ENCODE data around the gene NT5C1A. TPM values are rescaled to one million over a fixed set of nuclear protein-coding genes. Genes with fewer than 3 reads are reported as not detected.

The NT5C1A gene
- total RNA-seq, 2 experiments from 2014 or later, result not detected

GRCh38 chr1:39650431-39650830 lies 21.5 kb downstream of the NT5C1A start:
- Mint-ChIP-seq H3K36me3 (no peaks in the 10 kb centered on the region), H3K4me1 (peaks cover 11% of the 10 kb centered on the region), H3K4me3 (no peak overlapping the region), H3K27ac (no peak overlapping the region), H3K27me3 (peaks cover 8% of the 10 kb centered on the region), H3K9me3 (no peaks in the 10 kb centered on the region)
- no peak for ATAC-seq (ENCODE audit: low read depth)
- DNase-seq, result no peak
- POLR2A ChIA-PET, result no interaction called here

DNA sequence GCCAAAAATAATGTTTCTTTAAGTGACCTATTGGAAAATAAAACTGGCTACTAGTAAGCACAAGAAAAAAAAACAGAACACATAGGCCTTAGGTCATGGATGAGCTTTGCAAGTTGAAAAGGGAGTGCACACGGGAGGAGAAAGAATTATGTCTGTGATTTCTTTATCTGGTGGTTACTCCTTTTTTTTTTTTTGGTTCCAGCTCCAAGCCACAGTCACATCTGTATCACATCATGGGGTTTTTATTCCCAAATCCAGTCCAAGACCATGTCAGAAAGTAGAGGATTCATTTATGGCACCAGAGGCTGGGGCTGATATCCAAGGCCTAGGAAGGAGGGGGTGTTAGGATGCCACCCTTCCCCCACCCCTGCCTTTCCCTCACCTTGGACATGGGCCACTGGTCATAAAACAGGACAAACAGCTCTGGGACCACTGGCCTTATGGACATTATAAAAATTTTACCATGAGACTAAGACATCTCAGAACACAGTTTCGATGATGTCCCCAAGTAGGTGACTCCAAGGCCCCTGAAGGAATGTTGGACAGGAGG lies 22.2 kb downstream of the NT5C1A start:
- POLR2A ChIA-PET, result no interaction called here
- no peaks in the 10 kb centered on the region for H3K9me3 Mint-ChIP-seq

DNA sequence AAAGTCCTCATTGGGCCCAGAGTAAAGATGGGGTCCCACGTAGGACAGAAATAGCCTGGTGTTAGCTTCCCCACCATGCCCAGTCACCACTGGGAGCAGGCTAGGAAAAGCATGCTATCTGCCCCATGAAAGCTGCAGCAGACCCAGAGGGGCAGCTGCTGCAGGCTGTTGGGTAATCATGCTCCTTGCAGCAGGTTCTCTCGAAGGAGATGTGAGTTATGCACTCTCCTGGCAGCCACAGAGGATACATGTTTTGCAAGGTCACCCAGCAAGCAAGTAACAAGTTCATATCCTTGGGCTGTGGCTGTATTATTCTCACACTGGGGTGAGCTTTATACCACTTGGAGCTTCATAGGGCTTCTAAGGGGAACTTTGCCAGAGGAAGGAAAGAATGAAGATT lies 23.4 kb downstream of the NT5C1A start:
- Mint-ChIP-seq H3K27me3 (no peaks in the 10 kb centered on the region), H3K4me1 (peaks cover 6% of the 10 kb centered on the region), H3K36me3 (no peaks in the 10 kb centered on the region), H3K4me3 (no peak overlapping the region), H3K9me3 (no peaks in the 10 kb centered on the region), H3K27ac (no peak overlapping the region)
- POLR2A ChIA-PET, result interaction anchor here (0.9 kb wide), 1 partner anchor 23 kb away, joined by 3 read pairs; no protein-coding TSS in a partner anchor
- DNase-seq, result no peak
- no peak for ATAC-seq (ENCODE audit: low read depth)

More for the DNA sequence above, 22.2 kb downstream of the NT5C1A start:
- ATAC-seq (ENCODE audit: low read depth), result no peak
- no peak for DNase-seq
- Mint-ChIP-seq H3K4me1 (peaks cover 11% of the 10 kb centered on the region), H3K4me3 (no peak overlapping the region), H3K27ac (no peak overlapping the region), H3K27me3 (peaks cover 8% of the 10 kb centered on the region), H3K36me3 (no peaks in the 10 kb centered on the region)

DNA sequence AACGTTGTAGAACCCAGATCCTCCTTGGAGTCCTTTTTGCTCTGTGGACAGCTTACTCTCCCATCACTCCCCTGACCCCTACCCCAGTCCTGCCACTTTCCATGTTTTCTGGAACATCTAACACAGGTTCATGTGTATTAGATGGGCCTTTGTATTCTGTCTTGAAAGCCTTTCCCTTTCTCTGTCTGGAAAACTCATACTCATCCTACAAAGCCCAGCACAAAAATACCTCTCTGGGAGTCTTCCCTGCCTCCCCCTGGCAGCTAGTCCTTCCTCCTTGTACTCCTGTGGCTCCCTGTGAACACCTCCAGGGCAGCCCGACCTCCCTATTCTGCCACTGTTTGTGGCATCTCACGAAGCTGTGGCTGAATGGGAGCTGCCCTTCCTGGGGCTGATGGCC lies 24.7 kb downstream of the NT5C1A start:
- no peaks in the 10 kb centered on the region for H3K4me1 Mint-ChIP-seq

DNA sequence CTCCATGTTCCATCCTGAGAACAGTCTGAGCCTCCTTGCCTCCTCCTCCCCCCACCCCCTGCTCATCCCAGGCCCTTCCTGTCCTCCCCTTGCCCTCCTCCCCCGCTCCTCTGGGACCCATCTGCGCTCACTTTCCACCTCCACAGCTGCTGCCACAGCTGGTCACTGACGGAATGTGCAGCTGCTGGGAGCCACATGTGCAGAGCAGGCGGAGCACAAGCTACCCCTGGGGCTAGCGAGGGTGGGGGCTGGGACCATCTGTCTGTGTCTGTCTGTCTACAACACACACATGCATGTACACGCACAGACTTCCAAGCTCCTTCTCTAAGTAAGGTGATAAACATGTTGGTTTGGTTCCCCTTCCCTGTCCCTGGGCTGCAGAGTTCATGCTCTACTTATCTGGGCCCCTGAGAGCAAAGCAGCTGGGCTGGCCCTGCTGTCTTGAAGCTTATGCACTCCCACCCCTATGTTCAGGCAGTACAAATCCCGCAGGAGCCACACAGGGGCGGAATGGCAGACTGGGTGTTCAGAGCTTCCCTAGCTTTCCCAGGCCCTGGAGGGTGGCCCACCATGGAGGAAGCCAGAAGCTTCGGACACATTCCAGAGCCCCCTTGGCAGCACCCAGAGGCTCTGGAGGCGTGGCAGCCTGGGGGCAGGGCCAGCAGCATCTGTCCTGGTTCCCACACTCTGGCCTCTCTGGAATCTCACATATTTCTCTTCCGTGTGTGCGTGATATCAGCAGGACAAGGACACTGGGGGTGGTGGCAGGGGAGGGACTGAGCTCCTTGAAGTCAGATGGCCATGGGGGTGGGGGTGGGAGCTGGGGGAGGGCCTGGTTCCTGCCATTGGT lies 25.4 kb downstream of the NT5C1A start:
- Mint-ChIP-seq H3K27ac (no peak overlapping the region), H3K4me1 (no peaks in the 10 kb centered on the region), H3K4me3 (no peak overlapping the region), H3K9me3 (no peaks in the 10 kb centered on the region), H3K36me3 (no peaks in the 10 kb centered on the region), H3K27me3 (no peaks in the 10 kb centered on the region)
- no peak for DNase-seq
- no peak for ATAC-seq (ENCODE audit: low read depth)
- POLR2A ChIA-PET, result no interaction called here

More for the DNA sequence above, 24.7 kb downstream of the NT5C1A start:
- Mint-ChIP-seq H3K9me3 (no peaks in the 10 kb centered on the region), H3K27me3 (no peaks in the 10 kb centered on the region), H3K27ac (no peak overlapping the region), H3K4me3 (no peak overlapping the region), H3K36me3 (no peaks in the 10 kb centered on the region)
- POLR2A ChIA-PET, result no interaction called here
- ATAC-seq (ENCODE audit: low read depth) (no peak), DNase-seq (no peak)

DNA sequence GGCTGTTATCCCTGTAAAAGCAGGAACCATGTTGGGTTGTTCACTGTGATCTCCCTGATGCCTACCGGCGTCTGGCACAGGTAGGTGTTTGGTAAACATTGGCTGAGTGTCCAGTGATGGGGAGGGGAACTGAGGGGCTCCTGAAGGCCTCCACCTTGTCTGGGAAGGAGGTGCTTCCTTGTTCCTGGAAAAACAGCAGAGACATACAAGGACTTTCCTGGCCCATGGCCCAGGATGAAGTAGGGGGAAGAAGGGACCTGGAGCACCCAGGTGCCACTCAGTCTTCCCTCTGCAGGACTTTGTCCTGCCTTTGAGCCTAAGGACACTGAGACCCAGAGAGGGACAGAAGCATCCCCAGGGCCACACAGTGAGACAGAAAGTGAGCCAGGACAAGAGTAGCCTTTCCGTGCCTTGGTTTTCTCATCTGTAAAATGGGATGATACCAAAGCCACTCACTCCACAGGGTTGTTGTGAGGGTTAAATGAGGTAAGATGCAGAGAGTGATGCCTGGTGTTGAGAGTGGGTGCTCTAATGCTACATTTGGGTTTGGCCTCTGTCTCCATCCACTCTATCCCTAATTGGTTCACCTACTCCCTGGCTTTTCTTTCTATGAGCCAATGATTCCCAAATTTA lies 26.4 kb downstream of the NT5C1A start:
- H3K9me3 Mint-ChIP-seq, result no peaks in the 10 kb centered on the region
- ATAC-seq (ENCODE audit: low read depth) (no peak), DNase-seq (no peak)
- no peak overlapping the region for H3K4me3 Mint-ChIP-seq
- H3K27ac Mint-ChIP-seq, result no peak overlapping the region
- H3K27me3 Mint-ChIP-seq, result peaks cover 9% of the 10 kb centered on the region
- H3K4me1 Mint-ChIP-seq, result no peaks in the 10 kb centered on the region
- no peaks in the 10 kb centered on the region for H3K36me3 Mint-ChIP-seq
- POLR2A ChIA-PET, result no interaction called here

DNA sequence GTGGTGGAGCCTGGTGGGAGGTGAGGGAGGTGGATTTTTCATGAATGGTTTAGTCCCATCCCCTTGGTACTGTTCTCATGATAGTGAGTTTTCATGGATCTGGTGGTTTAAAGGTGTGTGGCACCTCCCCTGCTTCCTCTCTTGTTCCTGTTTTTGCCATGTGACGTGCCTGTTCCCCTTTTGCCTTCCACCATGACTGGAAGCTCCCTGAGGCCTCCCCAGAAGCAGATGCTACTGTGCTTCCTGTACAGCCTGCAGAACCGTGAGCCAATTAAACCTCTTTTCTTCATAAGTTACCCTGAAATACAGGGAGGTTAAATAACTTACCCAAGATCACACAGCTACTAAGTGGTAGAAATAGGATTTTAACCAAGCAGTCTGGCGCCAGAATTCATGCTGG lies 28.2 kb downstream of the NT5C1A start:
- Mint-ChIP-seq H3K4me3 (no peak overlapping the region), H3K27me3 (peaks cover 16% of the 10 kb centered on the region), H3K36me3 (no peaks in the 10 kb centered on the region), H3K27ac (no peak overlapping the region), H3K4me1 (peaks cover 1% of the 10 kb centered on the region), H3K9me3 (no peaks in the 10 kb centered on the region)
- ATAC-seq (ENCODE audit: low read depth) (no peak), DNase-seq (no peak)
- POLR2A ChIA-PET, result no interaction called here

DNA sequence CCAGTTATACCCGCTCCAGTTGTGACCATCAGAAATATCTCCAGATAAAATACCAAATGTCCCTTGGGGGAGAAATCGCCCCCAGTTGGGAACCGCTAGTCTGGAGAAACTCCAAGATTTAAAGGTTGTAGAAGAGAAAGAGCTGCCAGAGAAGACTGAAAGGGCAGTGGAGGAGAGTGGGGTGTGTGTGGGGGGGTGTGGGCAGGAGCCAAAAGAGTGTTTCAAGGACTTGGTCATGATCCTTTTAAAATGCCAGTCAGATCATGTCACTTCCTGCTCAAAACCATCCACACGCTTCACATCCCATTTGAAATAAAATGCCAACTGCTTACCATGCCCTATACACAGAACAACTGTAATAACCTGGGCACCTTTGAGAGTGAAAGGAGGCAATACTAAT lies 29.1 kb downstream of the NT5C1A start:
- POLR2A ChIA-PET, result no interaction called here
- Mint-ChIP-seq H3K36me3 (no peaks in the 10 kb centered on the region), H3K4me1 (peaks cover 1% of the 10 kb centered on the region), H3K27me3 (peaks cover 25% of the 10 kb centered on the region), H3K9me3 (no peaks in the 10 kb centered on the region), H3K4me3 (no peak overlapping the region), H3K27ac (no peak overlapping the region)
- ATAC-seq (ENCODE audit: low read depth) (no peak), DNase-seq (no peak)

GRCh38 chr1:39640861-39641260 lies 31.0 kb downstream of the NT5C1A start:
- H3K36me3 Mint-ChIP-seq, result no peaks in the 10 kb centered on the region
- POLR2A ChIA-PET, result no interaction called here
- DNase-seq (no peak), ATAC-seq (ENCODE audit: low read depth) (no peak)
- no peak overlapping the region for H3K4me3 Mint-ChIP-seq
- H3K4me1 Mint-ChIP-seq, result peaks cover 1% of the 10 kb centered on the region
- H3K27me3 Mint-ChIP-seq, result peaks cover 37% of the 10 kb centered on the region
- no peaks in the 10 kb centered on the region for H3K9me3 Mint-ChIP-seq
- H3K27ac Mint-ChIP-seq, result no peak overlapping the region

- H3K4me3 Mint-ChIP-seq, result peak within 1 kb of the TSS; percentile 64
- DNase-seq (peak; percentile 79), ATAC-seq (ENCODE audit: low read depth) (peak; percentile 91)
- H3K36me3 Mint-ChIP-seq, result no peaks in the 10 kb centered on the region
- no peaks in the 10 kb centered on the region for H3K9me3 Mint-ChIP-seq
- POLR2A ChIA-PET, result no interaction called here
- H3K27ac Mint-ChIP-seq, result no peak within 1 kb of the TSS
- H3K4me1 Mint-ChIP-seq, result peaks cover 1% of the 10 kb centered on the region
- peaks cover 44% of the 10 kb centered on the region for H3K27me3 Mint-ChIP-seq
Measured at GRCh38 chr1:39639305-39640130, 32.4 kb downstream of the NT5C1A start, which contains the start of gene HEYL. TSS of gene HEYL (minus strand) at chr1:39639643. CDS start at chr1:39639625, 18 bp downstream.

- H3K36me3 Mint-ChIP-seq, result no peaks in the 10 kb centered on the region
- peak overlapping the region; percentile 45 for H3K4me3 Mint-ChIP-seq
- ATAC-seq (ENCODE audit: low read depth), result no peak
- H3K27ac Mint-ChIP-seq, result no peak overlapping the region
- no peaks in the 10 kb centered on the region for H3K9me3 Mint-ChIP-seq
- peaks cover 1% of the 10 kb centered on the region for H3K4me1 Mint-ChIP-seq
- DNase-seq, result no peak
- peaks cover 50% of the 10 kb centered on the region for H3K27me3 Mint-ChIP-seq
- POLR2A ChIA-PET, result no interaction called here
Measured at GRCh38 chr1:39638965-39639304, 33.0 kb downstream of the NT5C1A start.

DNA sequence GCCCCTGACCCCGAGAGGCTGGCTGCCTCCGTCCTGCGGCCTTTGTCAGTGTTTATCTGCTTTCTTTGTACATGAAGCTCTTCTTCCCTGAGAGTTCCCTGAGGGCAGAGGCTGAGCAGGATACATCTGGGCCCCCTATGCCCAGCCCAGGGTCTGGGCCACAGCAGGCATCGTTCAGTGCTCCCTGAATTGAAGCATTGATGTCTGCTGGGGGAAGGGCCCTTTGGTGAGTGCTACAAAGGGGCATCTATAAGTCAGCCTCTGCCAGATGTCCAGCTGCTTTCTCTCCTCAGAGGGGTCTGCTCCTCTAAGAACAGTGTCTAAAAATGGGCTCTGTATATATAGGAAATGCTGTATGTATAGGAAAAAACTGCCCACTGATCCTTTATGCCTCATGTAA lies 34.5 kb downstream of the NT5C1A start:
- POLR2A ChIA-PET, result no interaction called here
- no peak overlapping the region for H3K4me3 Mint-ChIP-seq
- no peak for ATAC-seq (ENCODE audit: low read depth)
- no peaks in the 10 kb centered on the region for H3K36me3 Mint-ChIP-seq
- DNase-seq, result no peak
- H3K9me3 Mint-ChIP-seq, result no peaks in the 10 kb centered on the region
- no peak overlapping the region for H3K27ac Mint-ChIP-seq
- peaks cover 51% of the 10 kb centered on the region for H3K27me3 Mint-ChIP-seq
- peaks cover 1% of the 10 kb centered on the region for H3K4me1 Mint-ChIP-seq

DNA sequence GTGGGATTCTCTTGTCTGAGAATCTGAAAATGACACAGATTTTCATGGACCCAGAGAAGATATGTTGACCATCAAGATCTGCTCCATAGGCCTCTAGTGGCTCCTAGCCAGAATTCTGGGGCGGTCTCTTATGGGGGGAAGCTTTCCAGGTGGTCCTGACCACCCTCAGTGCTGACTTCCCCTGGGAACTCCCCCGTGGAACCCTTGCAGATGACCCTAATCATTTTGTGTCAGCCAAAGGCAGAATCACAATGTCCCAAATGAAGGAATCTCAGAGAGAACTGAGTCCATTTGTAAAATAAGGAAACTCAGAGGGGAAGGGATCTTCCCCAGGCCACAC lies 36.1 kb downstream of the NT5C1A start:
- Mint-ChIP-seq H3K9me3 (no peaks in the 10 kb centered on the region), H3K4me1 (peaks cover 1% of the 10 kb centered on the region), H3K36me3 (no peaks in the 10 kb centered on the region), H3K27ac (no peak overlapping the region), H3K27me3 (peaks cover 46% of the 10 kb centered on the region), H3K4me3 (no peak overlapping the region)
- POLR2A ChIA-PET, result no interaction called here
- no peak for ATAC-seq (ENCODE audit: low read depth)
- DNase-seq, result no peak

All from activated naive CD8-positive, alpha-beta T cell treated with anti-CD3 and anti-CD28 coated beads, Interleukin-2, amount 10 ng/mL, durations not matched to agents 7 days and 5 days (primary cell).